Lower leg skin (tissue), 3 donors: ENCODE measurements around the gene RHBDL1.

Source experiments
- CTCF ChIP-seq, 3 donors: fragments of 450-650 bp; IDR thresholded peaks; one replicate each; pipeline ENCODE4 v1.5.1; 2016; ENCODE audit warnings: antibody characterized with exemption in 3 of 3, mild to moderate bottlenecking in 3 of 3, moderate library complexity in 2 of 3
- POLR2A ChIP-seq, 2 donors: fragments of 450-650 bp; IDR thresholded peaks; one replicate each; pipeline ENCODE4 v1.6.1; 2016 to 2017; ENCODE audit warnings: antibody characterized with exemption in 2 of 2, mild to moderate bottlenecking in 1 of 2, moderate library complexity in 1 of 2

GRCh38 chr16:652454-653305, 22.8 kb upstream of the RHBDL1 start:
- TF ChIP-seq CTCF (IDR thresholded peaks at IDR 0.05) (no peak), POLR2A (IDR thresholded peaks at IDR 0.05) (no peak)
